Nephron (organoid): ENCODE data around the gene CSTF1.
A peak's percentile ranks its signal among the peaks of the same experiment; 100 is the strongest.
"Not testable (repeated sequence)": the region's sequence is repeated elsewhere in the genome, so short reads cannot be mapped to it uniquely, and the experiment has no call there.

ENCODE experiments used
- H3K27ac Mint-ChIP-seq, 3 experiments: 2 replicates each; pipeline ENCODE4 v1.8.0; 2020; ENCODE audit warnings: mixed read lengths in 3 of 3, mild to moderate bottlenecking in 2 of 3, moderate library complexity in 1 of 3
- H3K27me3 Mint-ChIP-seq: 2 replicates; pipeline ENCODE4 v1.8.0; 2021; ENCODE audit warnings: low read depth, mild to moderate bottlenecking, moderate library complexity, mixed read lengths
- H3K36me3 Mint-ChIP-seq: 2 replicates; pipeline ENCODE4 v1.8.0; 2020; ENCODE audit warnings: low read depth, mixed read lengths
- H3K4me1 Mint-ChIP-seq: 2 replicates; pipeline ENCODE4 v1.8.0; 2020; ENCODE audit warnings: mixed read lengths
- H3K4me3 Mint-ChIP-seq, 3 experiments: 2 replicates each; pipeline ENCODE4 v1.8.0; 2020; ENCODE audit warnings: mild to moderate bottlenecking in 3 of 3, mixed read lengths in 3 of 3, moderate library complexity in 2 of 3
- H3K9me3 Mint-ChIP-seq: 2 replicates; pipeline ENCODE4 v1.8.0; 2020; ENCODE audit warnings: mixed read lengths
- CTCF ChIP-seq, 3 experiments: fragments of 200-600 bp; sonication (generic); IDR thresholded peaks; one replicate each; pipeline ENCODE4 v1.5.0; 2021; ENCODE audit warnings: antibody characterized with exemption in 3 of 3; ENCODE audit not compliant: unreplicated experiment in 3 of 3

Gene CSTF1

DNA sequence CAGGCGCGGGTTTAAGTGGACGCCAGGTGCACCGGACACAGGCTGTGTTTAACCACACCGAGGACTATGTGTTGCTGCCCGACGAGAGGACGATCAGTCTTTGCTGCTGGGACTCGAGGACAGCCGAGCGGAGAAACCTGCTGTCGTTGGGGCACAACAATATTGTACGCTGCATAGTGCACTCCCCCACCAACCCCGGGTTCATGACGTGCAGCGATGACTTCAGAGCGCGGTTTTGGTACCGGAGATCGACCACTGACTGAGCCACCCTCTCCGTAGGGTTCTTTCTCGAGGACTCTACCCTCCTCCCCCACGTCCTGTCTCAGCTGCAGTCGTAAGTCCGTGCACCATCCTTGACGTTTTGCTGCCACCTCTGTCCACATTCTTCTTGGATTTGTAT is 11.0 kb downstream of the CSTF1 start:
- no peak for TF ChIP-seq CTCF (IDR thresholded peaks at IDR 0.05; ENCODE audit: unreplicated experiment in 3 of 3)
- Mint-ChIP-seq H3K4me3 (no peak overlapping the region), H3K27me3 (no peaks in the 10 kb centered on the region), H3K27ac (no peak overlapping the region), H3K36me3 (peaks cover 77% of the 10 kb centered on the region), H3K4me1 (peaks cover 9% of the 10 kb centered on the region), H3K9me3 (no peaks in the 10 kb centered on the region)

GRCh38 chr20:56405356-56405755 is 12.9 kb downstream of the CSTF1 start:
- not testable (repeated sequence) for H3K27ac Mint-ChIP-seq, H3K9me3 Mint-ChIP-seq, H3K4me3 Mint-ChIP-seq, H3K27me3 Mint-ChIP-seq
- Mint-ChIP-seq H3K36me3 (peaks cover 69% of the 10 kb centered on the region), H3K4me1 (peaks cover 13% of the 10 kb centered on the region)

DNA sequence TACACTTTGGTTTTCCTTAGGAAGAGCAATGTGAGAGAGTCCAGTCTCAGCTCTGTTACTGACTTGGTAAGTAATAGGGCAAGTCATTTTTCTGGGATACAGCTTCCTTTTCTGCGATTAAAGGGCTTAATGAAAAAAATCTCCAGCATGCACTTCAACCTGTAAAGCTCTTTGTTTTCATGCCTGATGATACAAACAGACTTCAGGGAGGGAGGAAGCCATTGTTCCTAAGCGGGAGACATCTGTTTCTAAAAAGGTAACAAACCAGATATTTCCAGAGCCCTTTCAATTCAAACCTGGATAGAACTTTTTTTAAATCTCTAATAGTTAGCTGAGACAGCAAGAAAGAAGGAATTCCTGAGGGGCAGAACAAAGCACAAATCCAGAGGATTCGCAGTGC is 14.5 kb downstream of the CSTF1 start:
- Mint-ChIP-seq H3K4me3 (no peak overlapping the region), H3K27ac (no peak overlapping the region), H3K36me3 (peaks cover 58% of the 10 kb centered on the region), H3K4me1 (peaks cover 18% of the 10 kb centered on the region), H3K27me3 (no peaks in the 10 kb centered on the region), H3K9me3 (no peaks in the 10 kb centered on the region)
- TF ChIP-seq CTCF (IDR thresholded peaks at IDR 0.05; ENCODE audit: unreplicated experiment in 3 of 3): no peak

- H3K27me3 Mint-ChIP-seq: no peaks in the 10 kb centered on the region
- H3K4me1 Mint-ChIP-seq: peaks cover 23% of the 10 kb centered on the region
- H3K4me3 Mint-ChIP-seq: no peak overlapping the region
- H3K9me3 Mint-ChIP-seq: no peaks in the 10 kb centered on the region
- peaks cover 42% of the 10 kb centered on the region for H3K36me3 Mint-ChIP-seq
- H3K27ac Mint-ChIP-seq: peak overlapping the region; percentile 94 to 98 (median 96)
- TF ChIP-seq CTCF (IDR thresholded peaks at IDR 0.05; ENCODE audit: unreplicated experiment in 3 of 3): no peak
Observed at GRCh38 chr20:56409521-56409920, 17.1 kb downstream of the CSTF1 start.

DNA sequence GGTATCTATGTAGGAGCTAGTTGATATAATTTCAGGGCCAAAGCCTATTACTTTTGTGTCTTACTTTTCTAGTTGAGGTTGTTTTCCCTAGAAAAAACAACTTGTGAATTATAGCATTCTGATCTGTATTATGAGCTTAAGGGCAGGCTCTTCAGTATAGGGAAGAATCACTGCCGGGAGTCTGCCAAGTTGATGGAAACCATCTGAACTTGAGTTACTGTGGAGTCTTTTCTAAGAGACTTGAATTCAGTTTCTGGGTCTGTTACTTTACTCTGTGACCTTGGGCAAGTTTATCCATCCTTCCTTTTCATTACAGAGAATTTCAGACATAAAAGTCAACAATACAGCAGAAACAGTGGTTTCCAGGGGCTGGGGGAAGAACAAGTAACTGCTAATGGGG is 17.5 kb downstream of the CSTF1 start:
- Mint-ChIP-seq H3K9me3 (no peaks in the 10 kb centered on the region), H3K36me3 (peaks cover 42% of the 10 kb centered on the region), H3K27ac (peak overlapping the region; percentile 94 to 98 (median 96)), H3K4me3 (peak overlapping the region in 1 of 3 experiments; percentile 34), H3K4me1 (peaks cover 23% of the 10 kb centered on the region), H3K27me3 (no peaks in the 10 kb centered on the region)
- no peak for TF ChIP-seq CTCF (IDR thresholded peaks at IDR 0.05; ENCODE audit: unreplicated experiment in 3 of 3)

DNA sequence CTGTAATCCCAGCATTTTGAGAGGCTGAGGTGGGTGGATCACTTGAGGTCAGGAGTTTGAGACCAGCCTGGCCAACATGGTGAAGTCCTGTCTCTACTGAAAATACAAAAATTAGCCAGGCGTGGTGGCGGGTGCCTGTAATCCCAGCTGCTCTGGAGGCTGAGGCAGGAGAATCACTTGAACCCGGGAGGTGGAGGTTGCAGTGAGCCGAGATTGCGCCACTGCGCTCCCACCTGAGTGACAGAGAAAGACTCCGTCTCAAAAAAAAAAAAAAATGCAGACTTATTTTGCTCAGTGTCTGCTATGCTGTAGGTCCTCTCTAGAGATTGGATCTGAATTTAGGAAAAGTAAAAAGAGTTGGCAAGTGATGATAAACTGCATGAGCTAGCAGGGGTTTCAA is 18.8 kb downstream of the CSTF1 start:
- Mint-ChIP-seq H3K4me3 (peak overlapping the region in 2 of 3 experiments; percentile 57 to 76), H3K4me1 (peaks cover 23% of the 10 kb centered on the region), H3K36me3 (peaks cover 31% of the 10 kb centered on the region), H3K27ac (peak overlapping the region; percentile 86 to 96 (median 91))
- not testable (repeated sequence) for H3K9me3 Mint-ChIP-seq, H3K27me3 Mint-ChIP-seq

DNA sequence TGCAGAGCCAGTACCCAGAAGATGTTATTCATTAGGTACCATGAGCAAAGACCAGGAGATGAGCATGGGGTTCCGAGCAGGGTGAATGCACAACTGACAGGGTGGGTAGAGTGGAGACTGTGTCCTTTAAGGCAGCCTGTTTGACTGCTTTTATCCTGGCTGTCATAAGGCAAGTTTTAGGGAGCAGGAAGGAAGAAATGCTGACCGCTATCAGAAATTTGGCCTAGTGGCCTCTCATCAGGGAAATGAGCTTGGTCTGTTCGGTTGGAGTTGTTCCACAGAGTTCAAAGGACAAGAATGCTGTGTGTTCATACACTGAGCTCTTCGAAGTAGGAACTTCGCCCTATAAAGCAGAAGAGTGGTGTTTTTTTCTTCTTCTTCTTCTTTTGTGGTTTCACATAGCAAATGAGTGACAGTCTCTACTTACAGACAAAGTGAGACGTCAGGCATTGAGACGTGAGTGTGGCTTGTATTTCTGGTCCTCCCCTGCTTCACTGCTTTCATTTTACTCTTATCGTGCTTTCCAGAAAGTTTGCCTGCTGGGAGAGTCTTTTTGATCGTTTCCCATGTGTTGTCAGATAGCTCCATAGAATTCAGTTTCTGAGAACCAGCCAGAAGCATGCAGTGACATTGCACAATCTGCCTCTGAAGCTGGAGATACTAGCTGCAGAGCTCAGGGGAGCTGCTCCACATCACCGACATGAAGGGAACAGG is 19.5 kb downstream of the CSTF1 start, which contains the start of gene CASS4:
CASS4 (plus strand) TSS at position 502 of the 714 bp plus-strand sequence; CDS start at position 701, 199 bp downstream.
- Mint-ChIP-seq H3K36me3 (peaks cover 25% of the 10 kb centered on the region), H3K27me3 (no peaks in the 10 kb centered on the region), H3K4me1 (peaks cover 23% of the 10 kb centered on the region)

More for the DNA sequence above, 19.5 kb downstream of the CSTF1 start, which contains the start of gene CASS4:
- Mint-ChIP-seq H3K9me3 (no peaks in the 10 kb centered on the region), H3K4me3 (peak within 1 kb of the TSS; percentile 47 to 76 (median 57)), H3K27ac (peak within 1 kb of the TSS; percentile 86 to 96 (median 91))
- TF ChIP-seq CTCF (IDR thresholded peaks at IDR 0.05; ENCODE audit: unreplicated experiment in 3 of 3): no peak
